ENCODE results near the gene DPP6. TPM values are rescaled to one million over a fixed set of nuclear protein-coding genes. Genes with fewer than 3 reads are reported as not detected.

The DPP6 gene
- total RNA-seq, 1 donor from 2014 or later = 0.39 TPM

GRCh38 chr7:154843670-154844237, 791.6 kb downstream of the DPP6 start:
- Histone ChIP-seq H3K4me2 (no peak overlapping the region), H3K4me1 (peaks cover 15% of the 10 kb centered on the region), H3F3A (ENCODE audit: low read depth) (no peaks in the 10 kb centered on the region), H3K79me2 (ENCODE audit: low read depth) (no peaks in the 10 kb centered on the region), H4K20me1 (ENCODE audit: low read depth) (no peaks in the 10 kb centered on the region), H2AFZ (replicated peaks) (no peak overlapping the region), H3K4me3 (no peak overlapping the region), H3K9me3 (ENCODE audit: low read depth) (no peaks in the 10 kb centered on the region), H3K9ac (no peak overlapping the region), H3K36me3 (no peaks in the 10 kb centered on the region), H3K27ac (no peak overlapping the region), H3K27me3 (no peaks in the 10 kb centered on the region)
- peaks cover 4% of the 10 kb centered on the region for H3K9me3 Mint-ChIP-seq
- TF ChIP-seq CTCF (IDR thresholded peaks at IDR 0.05) (no peak), EZH2 (IDR thresholded peaks at IDR 0.05) (no peak), EZH2phosphoT487 (IDR thresholded peaks at IDR 0.05) (no peak)
- H3K27ac Mint-ChIP-seq = no peak overlapping the region
- no peaks in the 10 kb centered on the region for H3K36me3 Mint-ChIP-seq
- no peak overlapping the region for H3K4me3 Mint-ChIP-seq
- H3K27me3 Mint-ChIP-seq (ENCODE audit: insufficient read depth, low read depth) = peaks cover 7% of the 10 kb centered on the region
- no peak for DNase-seq (ENCODE audit: low spot score)
- peaks cover 29% of the 10 kb centered on the region for H3K4me1 Mint-ChIP-seq

- H4K20me1 ChIP-seq (ENCODE audit: low read depth) = no peaks in the 10 kb centered on the region
- H3K36me3 Mint-ChIP-seq = no peaks in the 10 kb centered on the region
These were observed 792.3 kb downstream of the DPP6 start for GRCh38 chr7:154844499-154844898.

GRCh38 chr7:154844955-154845354, 792.8 kb downstream of the DPP6 start:
- peaks cover 15% of the 10 kb centered on the region for H3K4me1 ChIP-seq
- no peaks in the 10 kb centered on the region for H3K9me3 ChIP-seq (ENCODE audit: low read depth)
- no peaks in the 10 kb centered on the region for H3K36me3 ChIP-seq
- no peak overlapping the region for H2AFZ ChIP-seq (replicated peaks)
- no peaks in the 10 kb centered on the region for H4K20me1 ChIP-seq (ENCODE audit: low read depth)
- H3K4me2 ChIP-seq = no peak overlapping the region
- H3K9me3 Mint-ChIP-seq = peaks cover 9% of the 10 kb centered on the region
- no peaks in the 10 kb centered on the region for H3F3A ChIP-seq (ENCODE audit: low read depth)
- no peak overlapping the region for H3K4me3 ChIP-seq
- no peak overlapping the region for H3K27ac ChIP-seq
- no peaks in the 10 kb centered on the region for H3K27me3 ChIP-seq
- peaks cover 7% of the 10 kb centered on the region for H3K27me3 Mint-ChIP-seq (ENCODE audit: insufficient read depth, low read depth)
- peaks cover 29% of the 10 kb centered on the region for H3K4me1 Mint-ChIP-seq
- H3K27ac Mint-ChIP-seq = no peak overlapping the region
- TF ChIP-seq CTCF (IDR thresholded peaks at IDR 0.05) (no peak), EZH2phosphoT487 (IDR thresholded peaks at IDR 0.05) (no peak), EZH2 (IDR thresholded peaks at IDR 0.05) (no peak)
- no peak for DNase-seq (ENCODE audit: low spot score)
- H3K9ac ChIP-seq = no peak overlapping the region
- H3K4me3 Mint-ChIP-seq = no peak overlapping the region
- no peaks in the 10 kb centered on the region for H3K79me2 ChIP-seq (ENCODE audit: low read depth)
- no peaks in the 10 kb centered on the region for H3K36me3 Mint-ChIP-seq

More at GRCh38 chr7:154844499-154844898, 792.3 kb downstream of the DPP6 start:
- Mint-ChIP-seq H3K27me3 (ENCODE audit: insufficient read depth, low read depth) (peaks cover 7% of the 10 kb centered on the region), H3K4me3 (no peak overlapping the region), H3K4me1 (peaks cover 29% of the 10 kb centered on the region), H3K27ac (no peak overlapping the region), H3K9me3 (peaks cover 7% of the 10 kb centered on the region)
- Histone ChIP-seq H3F3A (ENCODE audit: low read depth) (no peaks in the 10 kb centered on the region), H3K9ac (no peak overlapping the region), H3K79me2 (ENCODE audit: low read depth) (no peaks in the 10 kb centered on the region), H3K27ac (no peak overlapping the region), H3K4me1 (peaks cover 15% of the 10 kb centered on the region), H3K9me3 (ENCODE audit: low read depth) (no peaks in the 10 kb centered on the region), H3K27me3 (no peaks in the 10 kb centered on the region), H3K4me2 (no peak overlapping the region), H3K4me3 (no peak overlapping the region), H3K36me3 (no peaks in the 10 kb centered on the region), H2AFZ (replicated peaks) (no peak overlapping the region)
- TF ChIP-seq EZH2 (IDR thresholded peaks at IDR 0.05) (no peak), EZH2phosphoT487 (IDR thresholded peaks at IDR 0.05) (no peak), CTCF (IDR thresholded peaks at IDR 0.05) (peak; percentile 48)
- peak; percentile 20 for DNase-seq (ENCODE audit: low spot score)

Data from neural progenitor cell (in vitro differentiated cells).